ENCODE data around the gene RBM17.

The RBM17 gene

GRCh38 chr10:6115411-6115810 is 26.6 kb downstream of the RBM17 start:
- TF ChIP-seq CTCF (conservative IDR thresholded peaks at IDR 0.05; ENCODE audit: low read depth): no peak
- no peak overlapping the region for H3K27ac ChIP-seq
- ChIA-PET CTCF (no interaction called here), POLR2A (ENCODE audit: low non-redundant PET) (no interaction called here)
- DNase-seq (ENCODE audit: low spot score): no peak

- POLR2A ChIA-PET (ENCODE audit: low non-redundant PET): no interaction called here
- no peak for DNase-seq (ENCODE audit: low spot score)
- TF ChIP-seq CTCF (conservative IDR thresholded peaks at IDR 0.05; ENCODE audit: low read depth): no peak
- CTCF ChIA-PET: no interaction called here
- H3K27ac ChIP-seq: no peak overlapping the region
Observed at GRCh38 chr10:6115824-6116350, 27.1 kb downstream of the RBM17 start.

GRCh38 chr10:6116806-6117205 is 28.0 kb downstream of the RBM17 start:
- ChIA-PET CTCF (interaction anchor here (1.1 kb wide), 1 partner anchor 86 kb away, joined by 4 read pairs; the partner anchor contains the start of gene PFKFB3), POLR2A (ENCODE audit: low non-redundant PET) (no interaction called here)
- DNase-seq (ENCODE audit: low spot score): no peak

GRCh38 chr10:6117711-6118110 is 28.9 kb downstream of the RBM17 start:
- TF ChIP-seq CTCF (conservative IDR thresholded peaks at IDR 0.05; ENCODE audit: low read depth): no peak
- DNase-seq (ENCODE audit: low spot score): no peak
- POLR2A ChIA-PET (ENCODE audit: low non-redundant PET): interaction anchor here (0.9 kb wide), 1 partner anchor 85 kb away, joined by 3 read pairs; the partner anchor contains the start of gene PFKFB3
- CTCF ChIA-PET: interaction anchor here (1.1 kb wide), 1 partner anchor 85 kb away, joined by 4 read pairs; the partner anchor contains the start of gene PFKFB3
- H3K27ac ChIP-seq: no peak overlapping the region

More at GRCh38 chr10:6116806-6117205, 28.0 kb downstream of the RBM17 start:
- TF ChIP-seq CTCF (conservative IDR thresholded peaks at IDR 0.05; ENCODE audit: low read depth): no peak
- H3K27ac ChIP-seq: no peak overlapping the region

- H3K27ac ChIP-seq: no peak overlapping the region
- DNase-seq (ENCODE audit: low spot score): no peak
- POLR2A ChIA-PET (ENCODE audit: low non-redundant PET): interaction anchor here (0.5 kb wide), 1 partner anchor 114 kb away, joined by 3 read pairs; no protein-coding TSS in a partner anchor
- TF ChIP-seq CTCF (conservative IDR thresholded peaks at IDR 0.05; ENCODE audit: low read depth): no peak
- CTCF ChIA-PET: interaction anchor here (1.0 kb wide), 1 partner anchor 18 kb away, joined by 3 read pairs; no protein-coding TSS in a partner anchor
Observed at GRCh38 chr10:6119423-6119822, 30.6 kb downstream of the RBM17 start.

- peak; percentile 59 for DNase-seq (ENCODE audit: low spot score)
- H3K27ac ChIP-seq: no peak overlapping the region
- ChIA-PET POLR2A (ENCODE audit: low non-redundant PET) (no interaction called here), CTCF (interaction anchor here (1.0 kb wide), 1 partner anchor 18 kb away, joined by 3 read pairs; no protein-coding TSS in a partner anchor)
- TF ChIP-seq CTCF (conservative IDR thresholded peaks at IDR 0.05; ENCODE audit: low read depth): no peak
Observed at GRCh38 chr10:6119962-6120361, 31.1 kb downstream of the RBM17 start.

All from RWPE1 (cell line).